Left ventricle myocardium superior (tissue), 1 donor: Measurements from ENCODE around the gene PSEN2. TPM values are rescaled to one million over a fixed set of nuclear protein-coding genes. Genes with fewer than 3 reads are reported as not detected.
A peak's percentile ranks its signal among the peaks of the same experiment; 100 is the strongest.
"Not testable (repeated sequence)": the region's sequence is repeated elsewhere in the genome, so short reads cannot be mapped to it uniquely, and the experiment has no call there.

Experiments
- ATAC-seq: fragments of 200-7000 bp; cut with Tn5 transposase; one replicate; pipeline ENCODE4 v1.9.1; 2020; ENCODE audit warnings: mild to moderate bottlenecking, moderate library complexity
- DNase-seq: peaks from one replicate; pipeline ENCODE4 v3.0.0-alpha.2; 2020
- intact Hi-C: fragments of 100-400 bp; cut with micrococcal nuclease; formaldehyde crosslinking; loops from one replicate; pipeline ENCODE4 v1.11.0; 2022
- total RNA-seq: library from RNA; stranded (reverse); fragmentation: NEBNext Ultra II Directional; extraction: Animal tissue kit (Norgen Biotek cat#: 25700); gene quantifications from one replicate; pipeline ENCODE4 v1.2.1, GENCODE V29; 2021
- donor health status: DM: no; HTN: yes; CAD: no; lungs with severe emphysema.

Gene PSEN2
- total RNA-seq, 1 donor from 2014 or later: 22.8 TPM

GRCh38 chr1:226854548-226854947, 15.9 kb upstream of the PSEN2 start:
- ATAC-seq, intact Hi-C loops, DNase-seq: not testable (repeated sequence)

- DNase-seq (no peak), ATAC-seq (peak; percentile 25)
- intact Hi-C loops: no loop called here
Observed at GRCh38 chr1:226862890-226863289, 7.5 kb upstream of the PSEN2 start.

- no peak for DNase-seq
- peak; percentile 38 for ATAC-seq
- intact Hi-C loops: no loop called here
Observed at GRCh38 chr1:226863446-226863845, 7.0 kb upstream of the PSEN2 start.

- DNase-seq: no peak
- no peak for ATAC-seq
- intact Hi-C loops: no loop called here
Observed at GRCh38 chr1:226864311-226864710, 6.1 kb upstream of the PSEN2 start.

- ATAC-seq: no peak
- DNase-seq: no peak
- intact Hi-C loops: no loop called here
Observed at GRCh38 chr1:226865590-226865989, 4.8 kb upstream of the PSEN2 start.

- intact Hi-C loops: no loop called here
- DNase-seq: no peak
- no peak for ATAC-seq
Observed at GRCh38 chr1:226867461-226868054, 2.9 kb upstream of the PSEN2 start.

GRCh38 chr1:226868726-226869125, 1.7 kb upstream of the PSEN2 start:
- intact Hi-C loops: no loop called here

GRCh38 chr1:226870026-226870400, 403 bp upstream of the PSEN2 start:
- DNase-seq: no peak
- intact Hi-C loops: no loop called here
- ATAC-seq: no peak

More at GRCh38 chr1:226868726-226869125, 1.7 kb upstream of the PSEN2 start:
- ATAC-seq (no peak), DNase-seq (no peak)

GRCh38 chr1:226871636-226872327, 1.4 kb downstream of the PSEN2 start:
- intact Hi-C loops: no loop called here
- DNase-seq (no peak), ATAC-seq (no peak)

GRCh38 chr1:226872437-226872836, 2.0 kb downstream of the PSEN2 start:
- DNase-seq: no peak
- ATAC-seq: no peak
- intact Hi-C loops: no loop called here

GRCh38 chr1:226873771-226874578, 3.6 kb downstream of the PSEN2 start:
- DNase-seq (no peak), ATAC-seq (no peak)
- intact Hi-C loops: no loop called here

- intact Hi-C loops: no loop called here
- DNase-seq: no peak
- ATAC-seq: no peak
Observed at GRCh38 chr1:226874579-226875425, 4.4 kb downstream of the PSEN2 start.

GRCh38 chr1:226875641-226876295, 5.4 kb downstream of the PSEN2 start:
- no peak for ATAC-seq
- no peak for DNase-seq
- intact Hi-C loops: no loop called here

- intact Hi-C loops: no loop called here
- DNase-seq (no peak), ATAC-seq (no peak)
Observed at GRCh38 chr1:226877669-226878068, 7.3 kb downstream of the PSEN2 start.

GRCh38 chr1:226880372-226881287, 10.2 kb downstream of the PSEN2 start:
- no peak for ATAC-seq
- intact Hi-C loops: no loop called here
- DNase-seq: no peak

GRCh38 chr1:226881515-226882185, 11.2 kb downstream of the PSEN2 start:
- DNase-seq (no peak), ATAC-seq (no peak)
- intact Hi-C loops: no loop called here

- intact Hi-C loops: no loop called here
- DNase-seq (no peak), ATAC-seq (no peak)
Observed at GRCh38 chr1:226882187-226882586, 11.8 kb downstream of the PSEN2 start.
